PC-3 (cell line): ENCODE measurements around the gene NOP56. TPM values are rescaled to one million over a fixed set of nuclear protein-coding genes. Genes with fewer than 3 reads are reported as not detected.

Experiments used
- ATAC-seq: fragments of 200-7000 bp; cut with Tn5 transposase; 2 replicates; pipeline ENCODE4 v1.9.1; 2020; ENCODE audit warnings: mild to moderate bottlenecking, moderate library complexity
- BruUV-seq: library from RNA; stranded (reverse); fragments of 400-500 nt; replicated peaks from 2 replicates; lab custom pipeline; 2021; lab: Mats Ljungman, UMichigan
- CTCF ChIA-PET: fragments of 300-600 bp; sonication (Branson Sonifier 250); formaldehyde crosslinking; loops from one replicate; lab custom pipeline; 2022; ENCODE audit warnings: antibody characterized with exemption; lab: Charles Lee
- POLR2A ChIA-PET: fragments of 300-600 bp; sonication (Branson Sonifier 250); formaldehyde crosslinking; loops from one replicate; lab custom pipeline; 2022; ENCODE audit warnings: antibody characterized with exemption; ENCODE audit not compliant: unreplicated experiment; lab: Charles Lee
- DNase-seq: peaks from one replicate; pipeline ENCODE4 v3.0.0-alpha.2; 2015
- H2AFZ ChIP-seq: fragments of 300-600 bp; sonication (generic); 2 replicates; pipeline ENCODE4 v1.6.0; 2016; ENCODE audit warnings: antibody characterized with exemption, low read length
- H3F3A ChIP-seq: fragments of 300-600 bp; sonication (generic); one replicate; pipeline ENCODE4 v1.6.0; 2017; ENCODE audit warnings: antibody characterized with exemption, low read length, control low read depth, mild to moderate bottlenecking; ENCODE audit not compliant: unreplicated experiment
- H3K27ac ChIP-seq: fragments of 300-600 bp; sonication (generic); 2 replicates; pipeline ENCODE4 v1.5.1; 2016; ENCODE audit warnings: mild to moderate bottlenecking, low read length
- H3K27me3 ChIP-seq: fragments of 300-600 bp; sonication (generic); 2 replicates; pipeline ENCODE4 v1.6.1; 2016; ENCODE audit warnings: low read length, mixed read lengths
- H3K36me3 ChIP-seq: fragments of 300-600 bp; sonication (generic); 2 replicates; pipeline ENCODE4 v1.6.1; 2016; ENCODE audit warnings: low read depth, mixed run types, low read length, mixed read lengths
- H3K4me1 ChIP-seq: fragments of 300-600 bp; sonication (generic); 2 replicates; pipeline ENCODE4 v1.5.1; 2016; ENCODE audit warnings: low read length; ENCODE audit not compliant: insufficient read depth
- H3K4me2 ChIP-seq: fragments of 300-600 bp; sonication (generic); 2 replicates; pipeline ENCODE4 v1.6.0; 2016; ENCODE audit warnings: low read length
- H3K4me3 ChIP-seq: fragments of 300-600 bp; sonication (generic); 2 replicates; pipeline ENCODE4 v1.5.1; 2016; ENCODE audit warnings: mild to moderate bottlenecking, low read length, mixed read lengths
- H3K79me2 ChIP-seq: fragments of 300-600 bp; sonication (generic); 2 replicates; pipeline ENCODE4 v1.6.1; 2017; ENCODE audit warnings: low read length, mixed read lengths
- H3K9ac ChIP-seq: fragments of 300-600 bp; sonication (generic); 2 replicates; pipeline ENCODE4 v1.6.0; 2016; ENCODE audit warnings: mild to moderate bottlenecking, low read length
- H3K9me2 ChIP-seq: fragments of 300-600 bp; sonication (generic); replicated peaks from 2 replicates; pipeline ENCODE4 v1.6.1; 2016; ENCODE audit warnings: mixed run types, low read length, mixed read lengths
- H3K9me3 ChIP-seq: fragments of 300-600 bp; sonication (generic); 2 replicates; pipeline ENCODE4 v1.6.1; 2016; ENCODE audit warnings: low read length, mixed read lengths
- H4K20me1 ChIP-seq: fragments of 300-600 bp; sonication (generic); 2 replicates; pipeline ENCODE4 v1.6.1; 2016; ENCODE audit warnings: low read length, mixed read lengths
- CTCF ChIP-seq: fragments of 300-600 bp; sonication (generic); conservative IDR thresholded peaks from 2 replicates; pipeline ENCODE4 v1.5.1; 2017; ENCODE audit warnings: antibody characterized with exemption, low read depth, mild to moderate bottlenecking, low read length
- EZH2 ChIP-seq: fragments of 300-600 bp; sonication (generic); IDR thresholded peaks from one replicate; pipeline ENCODE4 v1.6.1; 2017; ENCODE audit warnings: antibody characterized with exemption, mild to moderate bottlenecking, low read length; ENCODE audit not compliant: unreplicated experiment
- EZH2phosphoT487 ChIP-seq: fragments of 300-600 bp; sonication (generic); IDR thresholded peaks from 2 replicates; pipeline ENCODE4 v1.6.1; 2018; ENCODE audit warnings: mild to moderate bottlenecking, antibody characterized with exemption, low read length, borderline replicate concordance
- intact Hi-C: fragments of 100-400 bp; cut with micrococcal nuclease; formaldehyde crosslinking; loops from 2 replicates; pipeline ENCODE4 v1.9.0; 2023
- total RNA-seq: library from RNA; depleted of rRNA; stranded (reverse); fragments of >200 nt; gene quantifications from 2 replicates; pipeline ENCODE4 v1.2.3, GENCODE V29; 2014

NOP56 gene
- total RNA-seq, 1 experiment from 2014 or later = 570 TPM

GRCh38 chr20:2698912-2699311 is 46.5 kb downstream of the NOP56 start:
- Histone ChIP-seq H3K27me3 (peaks cover 43% of the 10 kb centered on the region), H3K27ac (no peak overlapping the region), H3K4me1 (no peaks in the 10 kb centered on the region), H3K4me3 (no peak overlapping the region), H3K9ac (no peak overlapping the region), H4K20me1 (no peaks in the 10 kb centered on the region), H3K9me3 (no peaks in the 10 kb centered on the region), H3F3A (no peaks in the 10 kb centered on the region), H3K79me2 (no peaks in the 10 kb centered on the region), H3K36me3 (no peaks in the 10 kb centered on the region), H3K9me2 (no peaks in the 10 kb centered on the region), H3K4me2 (no peak overlapping the region), H2AFZ (no peak overlapping the region)
- BruUV-seq = no TSS peak
- ChIA-PET POLR2A (no interaction called here), CTCF (no interaction called here)
- TF ChIP-seq CTCF (no peak), EZH2 (no peak)
- DNase-seq = no peak
- peak; percentile 27; the same call in 1 of the 2 replicates for ATAC-seq
- intact Hi-C loops = no loop called here

- no peaks in the 10 kb centered on the region for H3K9me2 ChIP-seq
- no peak overlapping the region for H3K27ac ChIP-seq
- H3K4me2 ChIP-seq = no peak overlapping the region
- TF ChIP-seq EZH2phosphoT487 (no peak), CTCF (no peak), EZH2 (no peak)
- H3F3A ChIP-seq = no peaks in the 10 kb centered on the region
- POLR2A ChIA-PET = no interaction called here
- no peaks in the 10 kb centered on the region for H4K20me1 ChIP-seq
- ATAC-seq (no peak), DNase-seq (no peak)
- H3K27me3 ChIP-seq = peaks cover 34% of the 10 kb centered on the region
- no peak overlapping the region for H2AFZ ChIP-seq
- no peaks in the 10 kb centered on the region for H3K79me2 ChIP-seq
- CTCF ChIA-PET = no interaction called here
- no peaks in the 10 kb centered on the region for H3K36me3 ChIP-seq
- no TSS peak for BruUV-seq
- H3K9ac ChIP-seq = no peak overlapping the region
- no peaks in the 10 kb centered on the region for H3K4me1 ChIP-seq
- intact Hi-C loops = no loop called here
- H3K4me3 ChIP-seq = no peak overlapping the region
- H3K9me3 ChIP-seq = no peaks in the 10 kb centered on the region
Observed at GRCh38 chr20:2699775-2700413, 47.5 kb downstream of the NOP56 start.

GRCh38 chr20:2700913-2701620 is 48.6 kb downstream of the NOP56 start:
- POLR2A ChIA-PET = no interaction called here
- intact Hi-C loops = no loop called here
- H3K4me3 ChIP-seq = no peak overlapping the region
- no TSS peak for BruUV-seq
- no peaks in the 10 kb centered on the region for H3K9me2 ChIP-seq
- H3K4me2 ChIP-seq = no peak overlapping the region
- CTCF ChIA-PET = no interaction called here
- H3K9ac ChIP-seq = no peak overlapping the region
- no peaks in the 10 kb centered on the region for H3K36me3 ChIP-seq
- H3K27ac ChIP-seq = no peak overlapping the region
- no peak overlapping the region for H2AFZ ChIP-seq
- ATAC-seq (no peak), DNase-seq (no peak)
- TF ChIP-seq CTCF (no peak), EZH2phosphoT487 (no peak), EZH2 (no peak)
- no peaks in the 10 kb centered on the region for H4K20me1 ChIP-seq
- no peaks in the 10 kb centered on the region for H3K4me1 ChIP-seq
- peaks cover 27% of the 10 kb centered on the region for H3K27me3 ChIP-seq
- H3K79me2 ChIP-seq = no peaks in the 10 kb centered on the region
- H3K9me3 ChIP-seq = no peaks in the 10 kb centered on the region
- H3F3A ChIP-seq = no peaks in the 10 kb centered on the region
